Esophagus mucosa (tissue), 1 donor: Measurements from ENCODE around the gene GHSR. TPM values are rescaled to one million over a fixed set of nuclear protein-coding genes. Genes with fewer than 3 reads are reported as not detected.
A peak's percentile ranks its signal among the peaks of the same experiment; 100 is the strongest.

Experiments used
- ATAC-seq: fragments of 200-7000 bp; cut with Tn5 transposase; one replicate; pipeline ENCODE4 v1.9.1; 2020
- total RNA-seq: library from RNA; stranded (reverse); gene quantifications from one replicate; pipeline ENCODE4 v1.2.4, GENCODE V29; 2023
- donor health status: DM: yes; HTN: yes; CAD: no.

GHSR gene
- total RNA-seq: not detected

- no peak for ATAC-seq
Measured at GRCh38 chr3:172447611-172448579, at the start of gene GHSR. GHSR (minus strand) TSS chr3:172448456; CDS start chr3:172448413, 43 bp downstream.

DNA sequence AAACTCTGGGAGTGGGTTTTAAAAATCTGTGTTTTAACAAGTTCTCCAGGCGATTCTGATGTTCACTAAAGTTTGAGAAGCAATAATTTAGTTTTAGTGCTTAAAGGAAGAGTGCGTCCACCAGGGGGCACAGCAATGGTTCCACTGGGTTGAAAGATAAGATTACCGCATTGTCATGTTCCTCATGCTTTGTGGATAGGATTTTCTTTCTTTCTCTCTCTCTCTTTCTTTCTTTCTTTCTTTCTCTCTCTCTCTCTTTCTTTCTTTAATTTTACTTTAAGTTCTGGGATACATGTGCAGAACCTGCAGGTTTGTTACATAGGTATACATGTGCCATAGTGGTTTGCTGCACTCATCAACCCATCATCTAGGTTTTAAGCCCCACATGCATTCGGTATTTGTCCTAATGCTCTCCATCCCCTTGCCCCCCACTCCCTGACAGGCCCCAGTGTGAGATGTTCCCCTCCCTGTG lies 42.0 kb upstream of the GHSR start:
- peak; percentile 62 for ATAC-seq

GRCh38 chr3:172478116-172478515 lies 29.9 kb upstream of the GHSR start:
- no peak for ATAC-seq

DNA sequence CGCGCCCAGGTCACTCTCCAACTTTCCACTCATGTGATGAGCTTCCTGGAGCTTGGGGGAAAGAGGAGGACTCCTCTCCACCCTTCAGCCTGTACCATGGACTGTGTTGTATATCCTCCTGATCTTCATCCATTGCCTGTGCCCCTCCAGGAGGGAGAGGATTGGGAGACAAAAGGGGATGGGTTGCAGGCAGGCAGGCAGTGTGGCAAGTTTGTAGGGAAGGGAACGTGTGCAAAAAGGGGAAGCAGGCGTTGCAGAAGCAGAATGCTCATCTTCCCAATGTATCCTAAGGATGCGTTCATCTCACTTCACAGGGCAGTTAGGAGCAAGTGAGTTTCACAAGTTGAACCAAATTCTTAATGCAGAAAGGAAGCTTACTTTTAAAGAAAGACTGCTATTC lies 28.1 kb upstream of the GHSR start:
- peak; percentile 31 for ATAC-seq

DNA sequence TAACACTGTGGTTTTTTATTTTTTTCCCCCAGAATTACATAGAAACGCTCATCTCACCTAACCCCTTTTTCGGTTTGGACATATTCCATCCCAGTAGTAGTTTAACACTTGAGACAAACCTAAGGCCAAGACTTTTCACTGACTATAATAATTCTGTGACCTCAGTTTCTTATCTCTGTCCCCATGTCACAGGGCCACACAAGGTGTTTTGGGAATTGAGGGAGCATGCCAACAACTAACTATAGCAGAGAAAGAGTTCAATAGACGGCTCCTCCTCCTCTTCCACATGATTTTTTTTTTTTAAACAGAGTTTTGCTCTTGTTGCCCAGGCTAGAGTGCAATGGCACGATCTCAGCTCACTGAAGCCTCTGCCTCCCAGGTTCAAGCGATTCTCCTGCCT lies 27.4 kb upstream of the GHSR start:
- no peak for ATAC-seq

GRCh38 chr3:172471903-172472302 lies 23.6 kb upstream of the GHSR start:
- ATAC-seq: no peak

GRCh38 chr3:172470588-172470987 lies 22.3 kb upstream of the GHSR start:
- no peak for ATAC-seq

GRCh38 chr3:172467170-172467824 lies 19.0 kb upstream of the GHSR start:
- peak; percentile 86 for ATAC-seq

DNA sequence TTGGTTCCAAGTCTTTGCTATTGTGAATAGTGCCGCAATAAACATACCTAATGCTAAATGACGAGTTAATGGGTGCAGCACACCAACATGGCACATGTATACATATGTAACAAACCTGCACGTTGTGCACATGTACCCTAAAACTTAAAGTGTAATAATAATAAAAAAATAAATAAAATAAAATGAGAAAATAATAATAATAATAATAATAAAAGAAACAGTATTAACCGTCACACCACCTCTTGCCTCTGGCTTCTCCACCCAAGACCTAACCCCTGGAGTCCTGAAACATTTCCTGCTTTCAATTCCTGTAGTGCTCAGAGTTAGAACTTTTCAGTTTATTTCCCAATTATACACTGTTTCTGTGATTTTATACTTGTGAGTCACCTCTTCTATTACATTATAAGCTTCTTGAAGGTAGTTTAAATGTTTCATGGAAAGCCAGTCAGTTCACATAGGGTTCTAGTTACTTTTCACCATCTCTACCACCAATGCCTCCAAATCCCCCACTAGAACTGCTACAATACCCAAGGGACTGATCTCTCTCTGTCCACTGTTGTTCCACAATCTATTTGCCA lies 18.4 kb upstream of the GHSR start:
- ATAC-seq: no peak

- no peak for ATAC-seq
Measured at GRCh38 chr3:172465281-172465680, 17.0 kb upstream of the GHSR start.

GRCh38 chr3:172464306-172464705 lies 16.1 kb upstream of the GHSR start:
- no peak for ATAC-seq

DNA sequence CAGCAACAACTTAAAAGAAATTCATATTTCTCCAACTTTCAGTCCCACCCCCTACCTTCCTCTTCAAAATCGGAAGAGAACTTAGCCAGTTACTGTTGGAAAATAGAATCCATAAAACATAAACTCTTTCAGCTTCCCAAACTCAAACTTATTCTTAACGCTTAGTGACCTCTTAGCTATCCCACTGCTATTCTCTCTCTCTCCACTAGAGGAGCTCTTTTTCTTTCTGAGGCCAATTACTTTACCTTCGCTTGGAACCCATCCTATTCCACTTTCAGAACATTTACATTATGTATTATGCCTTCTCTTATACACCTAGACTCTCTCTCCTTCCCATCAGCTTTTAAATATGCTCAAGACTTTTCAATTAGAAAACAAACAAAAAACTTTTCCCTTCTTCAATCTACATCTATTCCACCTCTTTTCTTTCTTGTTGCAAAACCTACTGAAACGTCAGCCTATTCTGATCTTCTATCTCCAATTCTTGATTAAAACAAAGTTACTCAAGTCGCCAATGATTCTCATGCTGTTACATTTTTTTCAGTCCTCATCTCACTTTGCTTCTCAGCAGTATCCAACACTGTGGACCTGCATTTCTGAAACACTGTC lies 13.4 kb upstream of the GHSR start:
- peak; percentile 45 for ATAC-seq

GRCh38 chr3:172456404-172456803 lies 8.1 kb upstream of the GHSR start:
- ATAC-seq: no peak

DNA sequence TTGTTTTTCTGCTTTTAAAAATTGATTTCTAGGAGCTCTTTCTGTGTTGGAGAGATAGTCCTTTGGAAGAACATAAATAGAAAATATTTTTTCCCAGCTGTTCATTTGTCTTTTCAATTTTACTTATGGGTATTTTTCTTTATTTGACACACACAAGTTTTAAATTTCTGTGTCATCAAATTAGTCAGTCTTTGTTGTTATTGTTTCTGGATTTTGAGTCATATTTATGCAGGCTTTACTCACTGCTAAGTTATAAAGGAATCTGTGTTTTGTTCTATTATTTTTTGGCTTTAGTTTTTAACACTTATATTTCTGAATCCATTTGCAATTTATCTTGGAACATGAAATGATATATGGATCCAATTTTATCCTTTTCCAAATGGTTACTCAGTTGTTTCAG lies 5.9 kb upstream of the GHSR start:
- ATAC-seq: no peak

- peak; percentile 43 for ATAC-seq
Measured at GRCh38 chr3:172449466-172450149, 1.4 kb upstream of the GHSR start.

DNA sequence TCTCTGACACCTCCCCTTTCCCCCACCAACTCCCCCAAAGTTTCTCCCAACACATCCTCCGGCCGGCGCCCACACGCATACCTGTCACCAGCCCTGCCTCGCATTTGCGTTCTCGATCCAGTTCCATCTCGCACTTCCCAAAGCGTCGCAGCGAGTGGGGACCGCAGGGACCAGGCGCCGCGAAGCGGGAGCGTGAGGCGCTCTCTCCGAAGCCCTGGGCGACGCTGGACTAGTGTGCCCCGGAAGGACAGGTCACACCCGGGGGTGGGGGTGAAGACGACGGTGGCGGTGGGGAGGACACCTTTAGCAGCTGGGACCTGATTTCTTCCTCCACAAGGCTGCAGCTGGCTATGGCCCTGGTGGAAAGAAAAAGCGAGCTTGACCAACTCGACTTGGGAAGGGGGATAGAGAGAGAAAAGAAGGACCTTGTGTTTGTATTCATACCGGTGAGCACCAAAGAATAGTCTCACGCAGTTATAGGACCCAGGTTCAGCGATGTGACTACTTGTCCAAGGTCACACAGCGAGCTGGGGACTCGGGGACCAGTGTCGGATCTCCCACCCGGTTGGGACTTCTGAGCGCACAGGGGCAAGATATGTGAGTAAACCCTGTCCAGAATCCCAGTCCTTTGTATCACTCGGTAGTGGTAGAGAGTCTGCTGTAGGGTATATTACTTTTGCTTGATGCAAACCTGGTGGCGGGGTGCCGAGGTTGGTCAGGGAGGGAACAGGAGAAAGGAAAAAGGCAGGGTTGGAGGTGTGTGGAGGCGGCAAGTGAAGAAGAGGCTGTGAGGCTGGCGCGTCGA lies 607 bp upstream of the GHSR start:
- no peak for ATAC-seq

DNA sequence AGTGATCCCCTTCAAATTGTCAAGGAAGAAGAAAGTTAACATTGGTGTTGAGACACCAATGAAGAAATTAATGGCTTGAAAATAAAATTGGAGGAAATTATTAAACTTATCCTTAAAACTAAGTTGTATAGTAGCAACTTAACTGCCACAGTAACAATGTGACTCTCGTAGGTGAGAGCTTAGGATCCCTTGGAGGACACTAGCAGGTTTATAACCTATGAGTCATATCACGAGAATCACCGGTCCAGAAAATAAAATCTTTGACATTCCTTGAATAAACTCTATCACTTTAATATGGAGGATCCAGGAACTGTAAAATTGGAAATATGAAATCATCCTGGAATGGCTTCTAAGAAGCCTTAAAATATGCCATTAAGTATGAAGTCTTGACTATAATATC lies 2.1 kb downstream of the GHSR start:
- ATAC-seq: no peak

DNA sequence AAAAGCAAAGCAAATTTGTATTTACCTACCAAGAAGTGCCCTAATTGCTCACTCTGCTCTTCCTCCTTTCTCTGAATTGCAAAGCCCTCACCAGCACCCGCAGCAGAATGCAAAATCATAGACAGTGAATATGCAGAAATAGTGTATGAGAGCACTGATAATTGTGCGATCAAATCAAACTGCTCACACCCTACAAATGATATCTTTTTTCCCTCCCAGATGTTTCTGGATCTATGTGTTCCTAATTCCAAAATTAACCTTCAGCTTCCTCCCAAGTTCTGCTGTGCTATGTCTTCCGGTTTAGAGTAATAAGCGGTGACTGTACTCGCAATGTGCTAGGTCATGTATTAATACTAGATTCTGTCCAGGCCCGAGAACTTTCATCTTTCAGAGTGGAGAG lies 3.4 kb downstream of the GHSR start:
- ATAC-seq: no peak

DNA sequence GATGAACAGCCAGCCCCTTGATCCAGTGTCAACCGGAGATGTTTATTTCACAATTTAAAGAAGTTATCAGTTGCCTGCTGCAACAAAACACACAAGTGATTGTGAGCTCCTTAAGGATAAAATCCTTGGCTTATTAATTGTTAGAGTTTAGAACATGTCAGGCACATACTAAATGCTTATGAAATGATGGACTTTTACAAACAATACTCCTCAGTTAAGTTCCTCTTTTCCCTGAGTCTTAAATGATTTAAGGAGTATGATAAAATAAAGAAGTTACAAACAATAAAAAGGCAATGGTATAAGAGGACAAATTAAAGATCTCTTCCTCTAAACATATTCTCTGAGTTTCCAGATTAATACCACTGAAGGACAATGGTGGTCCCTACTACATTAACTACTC lies 5.7 kb downstream of the GHSR start:
- ATAC-seq: no peak

DNA sequence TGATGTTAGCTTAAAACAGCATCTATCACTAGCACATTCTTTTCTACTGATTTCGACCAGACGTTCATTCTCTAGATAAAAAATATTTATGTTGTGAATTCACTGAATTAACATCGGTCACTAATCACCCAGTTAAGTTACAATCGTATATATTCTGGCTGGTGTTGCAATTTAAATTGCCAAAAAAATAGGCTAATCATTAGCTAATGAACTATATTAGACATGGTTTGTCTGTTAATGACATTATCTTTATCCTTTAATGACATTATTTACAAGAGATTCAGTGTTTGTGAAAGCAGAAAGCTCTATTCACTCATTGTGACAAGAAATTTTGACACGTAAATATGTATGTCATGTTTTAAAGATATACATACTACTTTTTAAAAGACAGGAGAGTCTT lies 6.7 kb downstream of the GHSR start:
- no peak for ATAC-seq

DNA sequence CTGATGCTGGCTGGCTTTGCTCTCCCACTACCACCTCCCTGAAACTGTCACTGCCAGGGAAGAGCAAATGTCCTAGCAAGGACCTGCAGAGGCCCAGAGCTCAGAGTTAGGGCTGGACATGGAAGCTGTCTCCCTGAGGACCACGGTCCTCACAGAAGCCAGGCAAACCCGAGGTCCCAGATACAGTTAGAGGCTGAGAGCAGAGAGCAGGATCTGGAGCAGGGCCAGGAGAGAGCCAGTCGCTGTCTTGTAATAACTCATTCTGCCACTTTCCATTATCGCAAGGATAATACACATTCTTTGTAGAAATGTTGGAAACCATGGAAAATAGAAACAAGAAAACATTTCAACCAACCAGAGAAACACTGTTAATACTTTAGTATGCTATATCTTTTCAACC lies 10.1 kb downstream of the GHSR start:
- no peak for ATAC-seq

DNA sequence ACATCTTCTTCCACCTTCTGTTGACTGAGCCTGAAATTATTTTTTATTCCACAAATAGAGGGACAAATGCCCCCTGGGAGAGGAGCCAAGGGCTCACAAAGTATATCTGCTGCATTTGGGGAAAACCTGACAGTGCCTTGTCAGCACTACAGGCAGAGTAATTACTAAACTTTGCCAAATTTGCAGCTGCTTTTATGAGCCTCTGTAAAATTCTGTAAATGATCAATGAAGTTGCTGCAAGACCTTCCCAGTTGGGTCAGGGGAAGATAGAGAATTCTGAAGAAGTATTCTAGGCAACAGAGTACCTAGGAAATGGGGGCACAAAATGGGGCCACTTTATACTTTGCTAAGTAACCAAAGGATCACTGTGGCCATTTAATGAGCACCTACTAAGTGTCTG lies 10.5 kb downstream of the GHSR start:
- ATAC-seq: no peak
